ENCODE data around the gene TFB2M.

TFB2M gene

DNA sequence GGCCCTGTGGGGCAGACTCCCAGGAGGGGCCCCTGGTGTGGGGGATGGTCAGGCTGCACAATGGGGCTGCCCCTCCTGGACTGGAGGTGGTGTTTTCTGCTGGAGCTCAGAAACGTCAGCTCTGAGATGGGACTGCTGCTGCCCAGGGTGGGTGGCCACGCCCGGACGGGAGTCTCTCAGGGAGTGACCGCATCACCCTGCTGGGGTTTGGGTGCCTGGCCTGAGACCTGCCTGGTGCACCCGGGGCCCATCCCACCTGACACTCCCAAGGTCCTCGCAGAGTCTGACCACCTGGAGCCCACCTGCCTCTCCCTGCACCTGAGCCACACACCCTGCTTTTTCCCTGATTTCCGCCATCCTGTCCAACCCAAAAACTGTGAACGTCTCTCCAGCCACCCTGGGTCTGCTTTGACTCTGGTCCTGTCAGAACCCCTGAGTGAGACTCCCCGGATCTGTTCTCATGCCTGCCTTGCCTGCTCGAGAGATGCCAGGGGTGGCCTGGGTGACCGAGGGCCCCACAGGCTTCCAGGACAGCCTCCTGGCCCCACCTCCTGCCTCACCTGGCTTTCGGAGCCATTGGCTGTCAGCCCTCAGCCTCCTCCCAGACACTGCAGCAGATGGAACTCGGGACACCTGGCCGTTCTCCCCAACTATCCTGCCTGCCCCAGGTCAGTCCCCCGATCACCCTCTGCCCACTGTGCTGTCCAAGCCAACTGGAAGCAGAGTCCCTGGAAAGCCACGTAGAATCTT lies 47.4 kb downstream of the TFB2M start:
- FAIRE-seq (no peak), DNase-seq (ENCODE audit: extremely low spot score, insufficient read length, low read depth) (no peak)

DNA sequence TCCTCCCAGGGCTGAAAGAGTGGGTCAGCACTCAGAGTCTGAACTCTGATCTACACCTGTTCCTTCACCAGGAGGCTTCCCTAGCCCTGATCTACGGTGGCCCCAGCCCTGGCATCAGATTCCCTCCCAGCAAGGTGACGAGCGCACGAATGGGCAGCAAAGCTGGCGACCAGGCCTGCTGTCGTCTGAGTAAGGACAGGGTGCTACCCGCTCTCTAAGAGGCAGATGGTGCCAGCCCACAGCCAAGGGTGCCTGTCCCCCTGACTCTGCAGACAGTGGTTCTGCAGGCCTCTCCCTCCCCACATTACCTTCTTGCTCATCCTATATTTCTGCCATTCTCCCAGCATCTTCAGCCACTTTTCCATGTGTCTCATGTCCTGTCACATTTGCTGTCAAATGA lies 48.7 kb downstream of the TFB2M start:
- DNase-seq (ENCODE audit: extremely low spot score, insufficient read length, low read depth) (no peak), FAIRE-seq (no peak)

DNA sequence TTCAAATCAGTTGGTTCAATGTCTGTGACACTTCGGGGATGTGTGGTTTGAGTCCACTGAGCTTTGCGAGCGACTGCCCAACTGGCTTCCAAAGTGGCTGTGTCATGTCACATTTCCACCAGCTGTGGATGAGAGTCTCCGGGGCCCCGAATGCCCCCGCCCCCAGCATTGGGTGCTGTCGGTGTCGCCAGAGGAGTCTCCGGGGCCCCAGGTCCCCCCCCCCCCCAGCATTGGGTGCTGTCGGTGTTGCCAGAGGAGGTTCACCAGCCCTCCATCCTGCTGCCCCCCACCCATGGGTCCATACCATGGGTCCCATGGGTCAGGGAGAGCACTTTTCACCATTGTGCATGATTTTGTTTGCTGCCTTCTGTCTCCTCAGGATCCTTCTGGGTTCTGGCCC lies 49.9 kb downstream of the TFB2M start:
- DNase-seq (ENCODE audit: extremely low spot score, insufficient read length, low read depth) (no peak), FAIRE-seq (no peak)

DNA sequence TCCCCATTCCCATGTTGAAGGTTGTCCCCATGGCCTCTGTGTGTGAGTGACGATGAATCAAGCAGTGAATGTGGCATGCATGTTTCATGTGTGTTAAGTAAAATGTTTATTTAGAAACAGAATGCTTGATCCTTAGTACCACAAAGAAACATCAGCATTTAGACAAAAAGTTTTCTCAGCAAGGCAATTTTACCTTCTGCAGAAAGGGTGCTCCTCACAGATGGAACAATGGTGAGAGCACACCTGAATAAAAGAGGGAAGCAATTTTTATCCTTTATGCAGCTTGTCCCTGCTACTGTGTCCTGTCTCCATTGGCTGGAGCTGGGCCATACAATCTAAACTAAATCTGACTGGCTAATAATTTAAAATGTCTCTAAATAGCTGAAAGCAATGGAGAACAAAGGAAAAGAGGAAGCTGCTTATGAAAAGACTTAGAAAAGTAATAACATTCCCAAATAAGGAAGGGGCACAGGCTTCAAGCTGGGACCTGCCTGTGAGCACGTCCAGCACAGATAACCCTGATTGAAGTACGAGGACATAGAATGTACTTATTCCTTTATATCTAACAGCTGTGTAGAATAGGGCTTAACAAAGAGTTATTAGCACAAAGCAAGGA lies 50.6 kb downstream of the TFB2M start:
- FAIRE-seq, result no peak
- DNase-seq (ENCODE audit: extremely low spot score, insufficient read length, low read depth), result no peak

DNA sequence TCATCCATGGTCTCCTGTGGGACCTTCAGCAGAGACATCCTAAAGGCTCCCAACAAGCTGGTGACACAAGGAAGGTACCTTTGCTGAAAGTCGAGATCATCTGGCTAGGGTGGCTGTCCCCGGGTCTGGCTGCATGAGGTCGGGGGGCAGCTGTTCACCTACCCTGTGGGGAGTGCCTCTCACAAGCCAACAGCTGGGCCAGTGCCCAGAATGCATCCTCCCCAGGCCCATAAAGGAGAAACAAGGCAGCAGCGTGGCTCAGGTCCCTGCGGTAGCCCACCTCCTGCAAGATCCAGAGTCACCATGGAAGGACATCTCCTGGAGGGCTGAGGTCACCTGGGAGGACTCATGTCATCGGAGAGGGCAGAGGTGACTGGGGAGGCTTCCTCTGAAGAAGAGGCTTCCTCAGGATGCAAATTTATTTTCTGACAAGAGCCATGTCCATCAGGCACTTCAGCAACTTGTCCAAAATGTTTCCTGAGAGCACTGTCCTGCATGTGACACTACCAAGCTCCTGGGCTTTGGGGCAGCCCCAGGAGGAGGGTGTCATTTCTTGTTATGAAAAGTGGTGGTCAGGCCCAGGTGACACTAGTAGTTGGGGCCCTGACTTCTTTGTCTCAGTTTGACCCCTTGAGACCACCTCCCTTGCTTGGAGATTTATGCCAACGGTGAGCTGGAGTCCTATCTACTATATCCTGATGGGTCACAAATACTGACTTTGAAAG lies 52.3 kb downstream of the TFB2M start:
- DNase-seq (ENCODE audit: extremely low spot score, insufficient read length, low read depth), result no peak
- FAIRE-seq, result no peak

DNA sequence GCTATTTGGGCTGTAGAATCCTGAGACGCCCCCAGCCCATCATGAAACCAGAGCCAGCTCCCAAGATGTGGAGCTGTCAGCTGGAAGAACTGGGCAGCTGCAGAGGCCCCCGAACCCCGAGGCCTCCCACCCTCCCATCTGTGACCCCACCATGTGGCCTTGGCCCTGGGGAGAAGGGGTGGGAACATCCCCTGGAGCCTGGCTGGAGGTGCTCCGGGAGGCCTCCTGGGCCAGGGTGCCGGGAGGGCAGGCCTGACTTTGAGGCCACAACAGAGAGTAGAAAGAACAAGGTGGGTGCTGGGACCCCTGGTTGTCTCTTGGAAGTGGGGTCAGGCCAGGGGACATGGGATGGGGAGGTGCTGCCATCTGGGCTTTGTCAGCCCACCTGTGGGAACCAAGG lies 53.0 kb downstream of the TFB2M start:
- FAIRE-seq (no peak), DNase-seq (ENCODE audit: extremely low spot score, insufficient read length, low read depth) (no peak)

DNA sequence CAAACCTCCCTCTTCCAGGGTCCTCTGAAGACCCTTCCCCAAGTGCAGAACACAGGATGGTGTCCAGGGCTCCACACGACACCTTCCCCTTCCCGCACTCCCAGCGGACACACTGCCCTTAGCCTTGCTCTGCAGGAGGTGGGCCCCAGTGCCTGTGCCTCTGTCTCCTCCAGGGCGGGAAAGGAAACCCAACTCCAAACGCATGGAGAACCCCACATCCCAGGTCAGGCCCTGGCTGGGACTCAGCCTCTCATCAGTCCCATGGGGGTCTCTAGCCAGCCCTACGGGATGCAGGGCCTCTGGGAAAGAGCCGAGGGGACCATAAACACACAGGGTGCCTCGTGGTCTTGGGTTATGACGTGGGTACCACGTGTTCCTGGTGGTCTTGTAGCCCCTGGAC lies 53.4 kb downstream of the TFB2M start:
- FAIRE-seq (no peak), DNase-seq (ENCODE audit: extremely low spot score, insufficient read length, low read depth) (no peak)

DNA sequence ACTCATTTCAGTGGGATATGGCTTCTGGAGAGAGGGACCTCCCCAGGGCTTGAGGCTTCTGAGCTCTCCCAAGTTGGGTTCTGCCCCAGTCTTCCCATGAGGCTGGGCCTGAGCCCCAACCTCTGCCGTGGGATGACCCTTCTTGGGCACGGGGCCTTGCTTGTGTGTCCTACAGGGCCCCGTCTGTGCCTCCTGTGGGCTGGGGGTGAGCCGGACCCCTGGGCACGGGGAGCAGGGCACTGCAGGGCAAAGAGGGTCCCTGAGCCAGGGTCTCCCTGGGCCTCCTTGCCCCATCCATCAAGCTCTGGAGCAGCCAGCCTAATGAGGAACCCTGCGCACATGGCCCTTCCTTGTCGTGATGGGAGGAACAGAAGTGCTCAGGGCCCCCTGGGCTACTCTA lies 53.8 kb downstream of the TFB2M start:
- FAIRE-seq, result no peak
- no peak for DNase-seq (ENCODE audit: extremely low spot score, insufficient read length, low read depth)

DNA sequence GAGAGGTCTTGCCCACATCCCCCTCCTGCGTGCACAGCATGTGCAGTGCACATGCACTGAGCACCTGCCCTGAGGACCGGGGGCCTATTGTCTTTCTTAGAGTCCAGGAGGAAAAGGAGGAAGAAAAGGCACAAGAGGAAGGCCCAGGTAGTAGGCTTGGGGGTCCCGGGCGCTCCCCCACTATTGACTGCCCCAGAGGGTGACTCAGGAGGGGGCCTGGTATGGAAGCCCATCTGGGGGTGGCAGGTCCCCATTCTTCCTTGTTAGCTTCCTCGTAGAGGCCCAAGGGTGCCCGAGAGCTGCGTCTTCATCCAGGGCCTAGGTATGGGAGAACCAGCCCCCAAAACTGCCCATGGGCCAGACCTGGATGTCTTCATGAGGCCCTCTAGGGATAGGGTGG lies 54.9 kb downstream of the TFB2M start:
- DNase-seq (ENCODE audit: extremely low spot score, insufficient read length, low read depth), result no peak
- FAIRE-seq, result no peak

DNA sequence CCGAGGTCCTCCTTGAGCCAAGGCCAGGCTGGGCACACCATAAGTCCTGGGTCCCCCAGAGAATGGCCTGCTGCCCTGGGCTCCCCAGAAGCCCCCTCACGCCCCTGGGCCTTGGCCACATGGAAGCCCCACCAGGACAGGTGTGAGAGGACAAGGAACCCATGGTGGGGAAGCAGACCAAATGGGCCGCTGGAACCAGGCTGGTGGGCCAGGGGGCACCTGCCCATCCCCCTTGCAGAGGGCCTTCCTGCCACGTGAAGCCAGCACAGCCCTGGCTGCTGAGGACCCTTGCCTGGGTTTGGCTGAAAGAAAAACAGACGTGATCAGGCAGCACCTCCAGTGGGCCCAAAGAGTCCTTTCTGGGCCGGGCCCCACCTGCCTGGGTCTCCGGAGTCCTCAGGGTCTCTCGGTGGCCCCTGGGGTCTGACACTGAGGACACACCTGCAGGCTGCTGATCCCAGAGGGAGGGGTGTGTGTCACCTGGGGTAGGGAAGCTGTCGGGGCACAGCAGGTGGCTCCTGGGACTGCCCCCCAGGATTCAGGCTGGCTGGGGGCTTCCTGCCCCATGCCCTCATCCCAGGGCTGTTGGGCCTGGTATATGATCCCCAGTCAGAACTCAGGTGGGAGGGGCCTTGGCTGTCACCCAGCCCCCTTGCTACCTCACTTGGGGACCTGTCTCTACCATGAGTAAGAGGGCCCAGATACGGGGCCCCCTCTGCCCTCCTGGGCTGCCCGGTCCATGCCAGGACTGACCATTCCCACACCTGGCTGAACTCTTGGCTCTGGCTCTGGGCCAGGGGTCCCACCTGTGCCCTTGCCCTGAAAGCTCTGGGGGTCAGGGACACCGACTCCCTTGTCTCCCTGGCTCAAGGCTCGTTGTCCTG lies 55.7 kb downstream of the TFB2M start:
- no peak for DNase-seq (ENCODE audit: extremely low spot score, insufficient read length, low read depth)
- FAIRE-seq, result no peak

DNA sequence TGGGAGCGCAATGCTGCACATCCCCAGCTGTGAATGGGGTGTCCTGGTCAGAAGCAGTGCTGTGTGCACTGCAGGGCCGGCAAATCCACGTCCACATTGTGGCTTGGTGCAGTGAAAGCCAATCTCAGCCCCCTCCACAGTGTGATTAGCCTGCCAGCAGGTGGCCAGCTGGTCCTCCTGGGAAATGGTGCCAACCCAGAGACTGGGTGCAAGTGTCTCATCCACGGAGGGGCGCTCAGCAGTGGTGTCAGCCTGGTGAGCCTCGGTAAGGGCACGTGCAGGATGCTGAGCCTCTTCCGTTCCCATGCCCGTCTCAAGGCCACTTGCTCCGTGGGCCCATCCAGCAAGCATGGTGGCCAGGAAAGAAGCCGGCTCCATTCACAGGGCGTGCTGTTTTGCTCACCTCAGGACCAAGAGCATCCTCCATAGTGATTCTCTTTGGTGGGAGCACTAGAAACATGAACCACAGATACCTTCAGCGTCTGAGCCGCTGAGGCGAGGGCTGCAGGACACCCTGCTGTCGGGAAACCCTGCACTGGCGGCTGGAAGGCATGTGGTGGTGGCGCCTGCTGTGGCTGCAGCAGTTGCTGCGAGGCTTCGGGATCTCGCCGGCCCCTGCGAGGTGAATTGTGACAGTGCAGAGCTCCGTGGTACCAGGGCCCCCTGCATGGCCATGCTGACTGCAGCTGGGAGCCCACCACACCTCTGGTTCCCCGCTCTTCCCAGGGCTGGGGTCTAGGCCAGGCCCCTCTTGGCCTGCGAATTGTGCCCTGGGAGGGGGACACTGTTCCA lies 57.0 kb downstream of the TFB2M start:
- DNase-seq (ENCODE audit: extremely low spot score, insufficient read length, low read depth), result no peak
- FAIRE-seq, result no peak

DNA sequence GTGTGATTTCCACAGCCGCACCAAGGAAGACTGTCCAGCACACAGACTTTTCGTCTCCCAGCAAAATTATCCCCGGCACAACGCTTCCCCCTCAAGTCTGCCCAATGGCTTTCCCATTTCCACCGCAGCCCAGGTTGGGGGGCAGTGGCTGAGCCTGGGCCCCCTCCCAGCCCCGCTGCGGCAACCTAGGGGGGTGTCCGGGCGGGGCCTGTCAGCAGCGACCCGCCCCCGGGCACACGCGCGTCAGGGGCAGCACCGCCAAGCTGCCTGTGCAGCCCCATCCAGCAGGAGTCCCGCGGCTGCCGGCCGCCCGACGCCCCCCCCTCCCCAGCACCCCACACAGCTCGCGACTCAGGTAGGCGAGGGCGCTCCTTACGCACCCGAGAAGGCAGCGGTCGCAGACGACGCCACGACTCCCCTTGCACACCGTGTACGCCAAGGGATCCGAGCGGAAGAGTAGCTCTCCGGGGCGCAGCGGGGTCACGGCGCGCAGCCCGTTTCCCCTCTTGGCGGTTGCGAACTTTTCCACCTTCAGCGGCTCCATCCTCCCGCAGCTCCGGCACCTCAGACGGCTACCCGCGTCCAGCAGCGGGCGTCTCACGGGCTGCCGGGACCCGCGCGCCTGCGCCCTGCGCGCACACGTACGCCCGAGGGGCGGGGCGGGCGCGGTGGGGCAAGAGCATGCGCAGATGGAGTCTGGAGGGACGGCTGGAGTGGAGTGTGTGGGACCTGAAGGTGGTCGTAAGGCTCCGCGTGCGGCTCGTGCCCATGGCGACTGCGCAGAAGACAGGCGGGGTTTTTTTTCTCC lies 59.2 kb downstream of the TFB2M start, which contains the start of gene SMYD3:
SMYD3 (minus strand) TSS at position 606 of the 808 bp plus-strand sequence.
- FAIRE-seq (peak; percentile 73), DNase-seq (ENCODE audit: extremely low spot score, insufficient read length, low read depth) (peak; percentile 80)

DNA sequence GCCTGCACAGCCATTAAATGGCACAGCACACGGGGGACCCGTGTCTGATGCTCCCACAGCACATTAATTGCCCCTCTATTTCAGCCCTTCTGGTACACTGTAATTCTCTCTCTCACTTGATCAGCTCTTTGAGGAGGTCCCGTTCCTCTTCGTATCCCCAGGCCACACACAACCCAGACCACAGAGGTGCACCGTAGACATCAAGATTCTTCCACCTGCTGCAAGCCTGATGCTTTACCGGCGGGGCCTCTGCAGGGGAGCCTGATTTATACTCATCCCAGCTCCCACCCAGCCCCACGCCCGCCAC lies 59.7 kb downstream of the TFB2M start:
- DNase-seq (ENCODE audit: extremely low spot score, insufficient read length, low read depth) (no peak), FAIRE-seq (no peak)

DNA sequence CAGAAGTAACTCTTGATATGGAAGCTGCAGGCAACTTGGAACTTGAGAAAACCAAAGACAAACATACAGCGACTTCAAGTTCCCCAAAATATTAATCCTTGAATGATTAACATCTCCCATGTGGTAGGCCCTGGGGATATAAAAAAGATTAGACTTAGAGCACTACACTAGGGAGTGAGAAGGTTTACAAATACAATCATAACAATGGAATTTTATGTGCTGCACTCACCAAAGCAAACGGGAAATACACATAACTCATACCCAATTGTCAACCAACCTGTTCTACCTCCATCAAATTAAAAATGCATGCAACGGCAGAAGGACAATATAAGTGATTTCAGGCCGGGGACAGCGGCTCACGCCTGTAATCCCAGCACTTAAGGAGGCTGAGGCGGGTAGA lies 62.7 kb downstream of the TFB2M start:
- FAIRE-seq (no peak), DNase-seq (ENCODE audit: extremely low spot score, insufficient read length, low read depth) (no peak)

DNA sequence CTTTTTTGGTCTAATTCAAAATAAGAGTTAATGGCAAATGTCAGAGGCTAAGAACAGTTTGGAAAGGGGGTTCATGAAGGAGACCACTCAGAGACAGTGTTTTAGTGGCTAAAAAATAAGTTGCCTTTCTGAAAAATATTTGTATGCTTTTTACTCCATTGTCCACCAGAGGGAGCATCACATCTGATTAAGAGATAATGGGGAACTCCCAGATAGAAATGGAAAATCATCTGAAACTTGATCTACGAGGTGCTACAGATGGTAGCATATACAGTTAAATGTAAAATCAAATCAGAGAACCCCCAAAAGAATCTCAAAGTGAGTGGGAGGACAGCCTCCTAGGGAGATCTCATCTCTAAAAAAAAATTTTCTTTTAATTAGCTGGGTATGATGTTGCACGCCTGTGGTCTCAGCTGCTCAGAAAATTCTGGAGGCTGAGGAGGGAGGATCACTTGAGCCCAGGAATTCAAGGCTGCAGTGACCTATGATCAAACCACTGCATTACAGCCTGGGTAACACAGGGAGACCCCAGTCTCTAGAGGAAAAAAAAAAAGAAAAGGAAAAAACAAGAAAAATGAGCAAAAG lies 68.6 kb downstream of the TFB2M start:
- DNase-seq (ENCODE audit: extremely low spot score, insufficient read length, low read depth) (no peak), FAIRE-seq (peak; percentile 75)

DNA sequence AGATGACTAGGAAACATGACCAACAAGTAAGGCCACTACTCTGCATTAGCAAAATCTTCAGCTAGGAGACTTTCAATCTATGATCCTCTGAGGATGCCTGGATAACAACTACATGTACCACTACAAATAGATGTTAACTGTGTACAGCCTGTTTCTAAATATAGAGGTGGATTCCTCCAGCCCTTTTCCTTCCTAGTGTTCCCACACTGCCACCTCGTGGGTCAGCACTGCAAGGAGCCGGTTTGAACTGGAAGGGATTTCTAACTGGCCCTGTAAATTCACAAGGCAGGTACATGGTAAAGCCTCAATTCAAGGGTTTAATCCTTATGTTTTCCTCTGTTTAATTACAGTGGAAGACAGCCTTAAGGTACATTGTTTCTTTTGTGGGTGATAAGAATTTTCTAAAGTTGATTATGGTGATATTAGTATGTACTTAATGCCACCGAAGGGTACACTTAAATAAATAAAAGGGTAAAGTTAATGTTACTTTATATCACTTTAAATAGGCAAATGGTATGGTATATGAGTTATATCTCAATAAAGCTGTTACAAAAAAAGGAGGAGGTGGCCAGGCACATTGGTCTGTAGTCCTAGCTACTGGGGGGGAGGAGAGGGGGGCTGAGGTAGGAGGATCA lies 73.3 kb downstream of the TFB2M start:
- DNase-seq (ENCODE audit: extremely low spot score, insufficient read length, low read depth) (no peak), FAIRE-seq (peak; percentile 64)

DNA sequence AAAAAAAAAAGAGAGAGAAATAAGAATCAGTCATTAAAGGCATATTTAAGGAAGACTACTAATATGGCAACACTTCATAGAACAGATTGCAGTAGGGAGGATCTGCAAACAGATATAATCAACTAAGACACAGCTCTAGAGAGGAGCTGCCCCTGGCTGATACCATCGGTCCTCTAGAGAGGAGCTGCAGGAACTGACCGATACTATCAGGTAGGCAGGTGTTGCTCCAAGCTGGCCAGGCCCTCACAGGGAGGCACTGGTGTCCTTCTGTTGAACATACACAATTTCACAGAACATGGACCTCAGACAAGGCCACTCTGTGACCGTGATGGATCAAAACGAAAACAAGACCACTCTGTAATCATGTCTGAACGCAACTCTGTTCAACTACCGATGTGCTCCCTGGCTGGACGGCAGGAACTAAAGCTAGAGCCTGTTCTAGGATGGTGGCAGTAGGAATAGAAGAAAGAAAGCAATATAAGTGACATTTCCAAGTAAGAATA lies 74.5 kb downstream of the TFB2M start:
- no peak for FAIRE-seq
- DNase-seq (ENCODE audit: extremely low spot score, insufficient read length, low read depth), result no peak
